ENCODE measurements around the gene PNMA8A.

DNA sequence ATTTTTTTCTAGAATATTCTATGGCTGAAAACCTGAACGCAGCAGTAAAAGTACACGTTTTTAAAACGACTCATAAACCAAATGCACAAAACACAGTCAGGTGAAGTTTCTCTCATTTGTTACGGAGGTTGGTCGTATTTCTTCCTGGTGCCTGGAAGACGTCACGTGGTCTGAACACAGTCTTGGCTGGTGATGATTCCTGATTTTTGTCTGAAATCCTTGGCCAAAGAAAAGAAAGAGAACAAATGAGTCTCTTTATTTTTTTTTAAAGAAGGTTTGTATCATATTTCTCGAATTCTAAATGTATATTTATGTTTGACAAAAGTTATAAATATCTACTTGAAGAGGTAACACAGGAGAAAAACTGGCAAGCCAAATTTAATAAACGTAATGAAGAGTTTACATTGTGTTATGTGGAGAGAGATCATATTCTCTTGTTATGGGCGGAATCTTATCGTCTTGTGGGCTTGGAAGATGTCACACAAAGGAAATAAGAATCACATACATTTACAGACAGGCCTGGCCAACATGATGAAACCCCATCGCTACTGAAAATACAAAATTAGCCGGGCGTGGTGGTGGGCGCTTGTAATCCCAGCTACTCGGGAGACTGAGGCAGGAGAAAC, 10.0 kb upstream of the PNMA8A start:
- TF ChIP-seq SIN3A (IDR thresholded peaks at IDR 0.05; ENCODE audit: low read depth), result no peak
- TF ChIP-seq CTCF (IDR thresholded peaks at IDR 0.05 in 2 of 3, conservative IDR thresholded peaks at IDR 0.05 in 1 of 3; ENCODE audit: borderline replicate concordance in 1 of 3, insufficient read depth in 1 of 3, low read depth in 2 of 3, low read length in 2 of 3), result no peak
- no peak for TF ChIP-seq ATF3 (IDR thresholded peaks at IDR 0.05)
- no peak for TF ChIP-seq JUND (IDR thresholded peaks at IDR 0.05)
- no peak for TF ChIP-seq EZH2 (IDR thresholded peaks at IDR 0.05)
- TF ChIP-seq SP1 (IDR thresholded peaks at IDR 0.05; ENCODE audit: low read depth), result no peak
- TF ChIP-seq EGR1 (IDR thresholded peaks at IDR 0.05; ENCODE audit: low read depth), result no peak
